SK-N-SH (cell line): Measurements from ENCODE around the gene RPS6KL1. TPM values are rescaled to one million over a fixed set of nuclear protein-coding genes. Genes with fewer than 3 reads are reported as not detected.

ENCODE experiments used
- CTCF ChIA-PET: fragments of 300-600, 350-600 bp; formaldehyde crosslinking; extraction: SDS; loops from one replicate; lab custom pipeline; 2021; lab: Yijun Ruan, JAX
- POLR2A ChIA-PET: fragments of 350-600 bp; sonication (Branson Sonifier 250); formaldehyde crosslinking; extraction: SDS; loops from one replicate; lab custom pipeline; 2020; ENCODE audit warnings: antibody characterized with exemption, inconsistent platforms; lab: Yijun Ruan, JAX
- DNase-seq: peaks from one replicate; pipeline ENCODE4 v3.0.0; 2012
- H2AFZ ChIP-seq: fragments of 200-600 bp; sonication (generic); 2 replicates; pipeline ENCODE4 v1.8.1; 2016; ENCODE audit warnings: antibody characterized with exemption, mild to moderate bottlenecking, low read depth
- H3F3A ChIP-seq: fragments of 200-600 bp; sonication (generic); replicated peaks from 2 replicates; pipeline ENCODE3; 2016; ENCODE audit warnings: antibody characterized with exemption, mild to moderate bottlenecking; ENCODE audit not compliant: insufficient read depth
- H3K27ac ChIP-seq, 2 experiments: fragments of 200-500 bp in 1 of 2; fragments of 200-600 bp in 1 of 2; sonication (Bioruptor generic) in 1 of 2; sonication (generic), shearing (Covaris generic) in 1 of 2; 2 replicates each; pipeline versions ENCODE4 v1.5.1 to v1.6.1; 2014 to 2016; ENCODE audit warnings: low read depth in 2 of 2, inconsistent platforms in 1 of 2, low read length in 1 of 2, mild to moderate bottlenecking in 1 of 2, mixed read lengths in 1 of 2
- H3K27me3 ChIP-seq: fragments of 200-600 bp; sonication (generic), shearing (Covaris generic); 2 replicates; pipeline ENCODE4 v1.6.1; 2016; ENCODE audit warnings: mixed run types; ENCODE audit not compliant: insufficient read depth
- H3K36me3 ChIP-seq, 2 experiments: fragments of 200-500 bp in 1 of 2; fragments of 200-600 bp in 1 of 2; sonication (Bioruptor generic) in 1 of 2; sonication (generic) in 1 of 2; replicated peaks in 1 of 2; 2 replicates each; pipeline versions ENCODE3 to v1.5.1; 2014 to 2016; ENCODE audit warnings: low read length in 1 of 2, mild to moderate bottlenecking in 1 of 2; ENCODE audit not compliant: insufficient read depth in 2 of 2, control insufficient read depth in 1 of 2
- H3K4me1 ChIP-seq, 2 experiments: fragments of 200-500 bp in 1 of 2; fragments of 200-600 bp in 1 of 2; sonication (Bioruptor generic) in 1 of 2; sonication (generic), shearing (Covaris generic) in 1 of 2; 2 replicates each; pipeline versions ENCODE4 v1.5.1 to v1.6.1; 2014 to 2016; ENCODE audit warnings: low read depth in 1 of 2, low read length in 1 of 2, mixed run types in 1 of 2; ENCODE audit not compliant: insufficient read depth in 2 of 2, control insufficient read depth in 1 of 2
- H3K4me2 ChIP-seq: fragments of 200-600 bp; sonication (generic), shearing (Covaris generic); 2 replicates; pipeline ENCODE4 v1.6.1; 2017; ENCODE audit warnings: mixed run types
- H3K4me3 ChIP-seq, 2 experiments: fragments of 200-500 bp in 1 of 2; fragments of 200-600 bp in 1 of 2; sonication (Bioruptor generic) in 1 of 2; sonication (generic), shearing (Covaris generic) in 1 of 2; 2 replicates each; pipeline versions ENCODE4 v1.5.1 to v1.8.1; 2014 to 2016; ENCODE audit warnings: low read depth in 2 of 2, inconsistent platforms in 1 of 2, low read length in 1 of 2, mild to moderate bottlenecking in 1 of 2, mixed read lengths in 1 of 2, moderate library complexity in 1 of 2
- H3K79me2 ChIP-seq: fragments of 200-600 bp; sonication (generic); 2 replicates; pipeline ENCODE4 v1.8.1; 2017; ENCODE audit warnings: mild to moderate bottlenecking; ENCODE audit not compliant: insufficient read depth
- H3K9ac ChIP-seq: fragments of 200-600 bp; sonication (generic); 2 replicates; pipeline ENCODE4 v1.6.1; 2017; ENCODE audit warnings: mixed run types
- H3K9me2 ChIP-seq: fragments of 200-600 bp; sonication (generic); 2 replicates; pipeline ENCODE4 v1.6.1; 2017; ENCODE audit warnings: mixed run types
- H3K9me3 ChIP-seq: fragments of 200-600 bp; sonication (generic); 2 replicates; pipeline ENCODE4 v1.6.1; 2017; ENCODE audit warnings: mixed run types, mild to moderate bottlenecking, moderate library complexity
- H4K20me1 ChIP-seq: fragments of 200-600 bp; sonication (generic); 2 replicates; pipeline ENCODE4 v1.6.1; 2017; ENCODE audit warnings: mild to moderate bottlenecking, mixed run types; ENCODE audit not compliant: insufficient read depth
- EP300 ChIP-seq, 2 experiments: IDR thresholded peaks; 2 replicates each; pipeline versions ENCODE4 v1.4.0 to v1.6.1; 2012; ENCODE audit warnings: borderline replicate concordance in 1 of 2, low read depth in 1 of 2, low read length in 1 of 2
- EZH2phosphoT487 ChIP-seq: fragments of 200-600 bp; sonication (generic); IDR thresholded peaks from 2 replicates; pipeline ENCODE4 v1.6.1; 2017; ENCODE audit warnings: low read depth, mixed run types, mild to moderate bottlenecking, antibody characterized with exemption, moderate library complexity, borderline replicate concordance
- FOSL2 ChIP-seq: IDR thresholded peaks from 2 replicates; pipeline ENCODE4 v1.4.0; 2012; ENCODE audit warnings: low read depth, mild to moderate bottlenecking, moderate library complexity, borderline replicate concordance
- FOXJ3 ChIP-seq: sonication (generic); formaldehyde crosslinking; IDR thresholded peaks from 2 replicates; pipeline ENCODE4 v1.5.1; 2020; ENCODE audit warnings: mild to moderate bottlenecking, missing genetic modification reagents
- FOXM1 ChIP-seq: IDR thresholded peaks from 2 replicates; pipeline ENCODE4 v1.4.0; 2012; ENCODE audit warnings: low read depth, mild to moderate bottlenecking
- MEF2A ChIP-seq: IDR thresholded peaks from 2 replicates; pipeline ENCODE4 v1.4.0; 2012; ENCODE audit warnings: low read depth, borderline replicate concordance
- TAF1 ChIP-seq: IDR thresholded peaks from 2 replicates; pipeline ENCODE4 v1.6.1; 2012; ENCODE audit warnings: low read depth, mild to moderate bottlenecking, low read length, moderate library complexity, borderline replicate concordance
- TCF12 ChIP-seq: IDR thresholded peaks from 2 replicates; pipeline ENCODE4 v1.4.0; 2012
- TEAD4 ChIP-seq: IDR thresholded peaks from 2 replicates; pipeline ENCODE4 v1.4.0; 2012; ENCODE audit warnings: mild to moderate bottlenecking, borderline replicate concordance; ENCODE audit not compliant: insufficient read depth
- WGBS: methylation state at CpG from one replicate; pipeline ENCODE4 v1.1.6; 2017; ENCODE audit warnings: low lambda C conversion rate; 5-methylcytosine and 5-hydroxymethylcytosine counted together
- polyA plus RNA-seq, 3 experiments: library from polyadenylated mRNA; depleted of rRNA; stranded (reverse); fragments of >200 nt; gene quantifications; 2 replicates each; pipeline ENCODE4 v1.2.3, GENCODE V29; 2012
- TF ChIP-seq, protein P1 (sequence below): fragments of 150-350 bp; IDR thresholded peaks from 2 replicates; pipeline ENCODE4 v1.6.1; 2016; ENCODE audit warnings: mild to moderate bottlenecking, low read depth, low read length
- TF ChIP-seq, protein P2 (sequence below): IDR thresholded peaks from 2 replicates; pipeline ENCODE4 v1.6.1; 2012; ENCODE audit warnings: mild to moderate bottlenecking, low read depth, low read length, moderate library complexity

Gene RPS6KL1
- polyA plus RNA-seq, 1 of the 3 experiments (the other 2 are of a cell fraction): 2.5 TPM

DNA sequence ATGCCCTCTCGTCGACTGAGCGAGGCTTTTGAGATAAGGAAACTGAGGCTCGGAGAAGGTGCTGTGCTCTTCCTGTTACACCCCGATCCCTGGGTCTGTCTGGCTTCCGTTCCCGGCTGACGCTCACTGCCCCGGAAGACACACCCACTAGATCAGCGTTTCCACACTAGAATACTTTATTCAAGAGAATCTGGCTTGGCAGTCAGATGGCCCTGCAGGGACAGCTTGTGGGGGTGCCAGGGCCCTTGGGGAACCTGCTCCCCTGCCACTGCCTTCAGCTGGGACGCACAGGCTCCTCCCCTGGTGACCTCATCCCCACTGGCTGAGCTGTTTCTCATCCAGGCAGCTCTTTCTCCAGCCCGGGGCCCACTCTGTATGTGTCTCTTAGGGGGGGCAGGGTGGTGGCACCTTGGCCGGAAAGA is 18.6 kb upstream of the RPS6KL1 start (continued):
- TF ChIP-seq TAF1 (no peak), EP300 (IDR thresholded peaks at IDR 0.05; ENCODE audit: borderline replicate concordance in 1 of 2, low read depth in 1 of 2, low read length in 1 of 2) (no peak), FOXJ3 (CRISPR knock-in tag) (no peak)

DNA sequence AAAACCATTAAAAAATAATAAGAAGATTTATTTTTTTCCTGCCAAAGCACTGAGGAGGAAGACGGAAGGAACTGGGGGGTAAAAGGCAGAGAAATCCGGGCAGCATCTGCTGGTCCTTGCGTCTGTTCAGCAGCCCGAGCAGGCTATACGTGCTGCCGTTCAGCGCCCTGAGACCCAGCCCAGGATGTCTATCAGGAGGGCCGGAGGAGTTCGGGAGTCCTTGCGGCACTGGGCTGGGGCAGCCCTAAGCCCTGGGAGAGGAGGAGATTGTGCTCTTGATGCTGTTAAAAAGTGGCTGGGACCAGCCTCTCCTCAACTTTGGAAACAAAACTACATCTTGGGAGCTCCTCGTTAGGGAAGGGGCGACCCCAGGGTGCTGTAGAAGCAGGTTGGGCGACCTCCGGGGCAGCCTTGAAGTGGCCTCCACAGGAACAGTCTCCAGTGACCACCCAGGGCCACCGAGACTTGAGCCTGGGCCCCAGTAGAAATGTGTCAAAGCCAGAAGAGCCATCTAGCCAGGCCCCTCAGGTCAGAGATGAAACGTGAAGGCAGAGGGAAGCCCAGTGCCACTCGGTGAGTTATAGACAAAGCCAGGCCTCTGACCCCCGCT is 18.0 kb upstream of the RPS6KL1 start:
- 96% methylated on average over 15 of the region's 18 CpGs for WGBS
- H3K4me1 ChIP-seq: peaks cover 8 to 18% of the 10 kb centered on the region in 2 experiments; a peak in 3 of 4 replicates
- CTCF ChIA-PET: interaction anchor here (1.1 to 18.5 kb wide), 3 partner anchors 36 to 147 kb away, joined by 4 to 290 read pairs (median 8); no protein-coding TSS in a partner anchor
- TF ChIP-seq EP300 (IDR thresholded peaks at IDR 0.05; ENCODE audit: borderline replicate concordance in 1 of 2, low read depth in 1 of 2, low read length in 1 of 2) (no peak), TEAD4 (no peak), EZH2phosphoT487 (no peak), TCF12 (no peak), TAF1 (no peak), FOSL2 (no peak), MEF2A (no peak), FOXM1 (no peak)
- TF ChIP-seq, protein P1, sequence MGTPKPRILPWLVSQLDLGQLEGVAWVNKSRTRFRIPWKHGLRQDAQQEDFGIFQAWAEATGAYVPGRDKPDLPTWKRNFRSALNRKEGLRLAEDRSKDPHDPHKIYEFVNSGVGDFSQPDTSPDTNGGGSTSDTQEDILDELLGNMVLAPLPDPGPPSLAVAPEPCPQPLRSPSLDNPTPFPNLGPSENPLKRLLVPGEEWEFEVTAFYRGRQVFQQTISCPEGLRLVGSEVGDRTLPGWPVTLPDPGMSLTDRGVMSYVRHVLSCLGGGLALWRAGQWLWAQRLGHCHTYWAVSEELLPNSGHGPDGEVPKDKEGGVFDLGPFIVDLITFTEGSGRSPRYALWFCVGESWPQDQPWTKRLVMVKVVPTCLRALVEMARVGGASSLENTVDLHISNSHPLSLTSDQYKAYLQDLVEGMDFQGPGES: no peak
- TF ChIP-seq, protein P2, sequence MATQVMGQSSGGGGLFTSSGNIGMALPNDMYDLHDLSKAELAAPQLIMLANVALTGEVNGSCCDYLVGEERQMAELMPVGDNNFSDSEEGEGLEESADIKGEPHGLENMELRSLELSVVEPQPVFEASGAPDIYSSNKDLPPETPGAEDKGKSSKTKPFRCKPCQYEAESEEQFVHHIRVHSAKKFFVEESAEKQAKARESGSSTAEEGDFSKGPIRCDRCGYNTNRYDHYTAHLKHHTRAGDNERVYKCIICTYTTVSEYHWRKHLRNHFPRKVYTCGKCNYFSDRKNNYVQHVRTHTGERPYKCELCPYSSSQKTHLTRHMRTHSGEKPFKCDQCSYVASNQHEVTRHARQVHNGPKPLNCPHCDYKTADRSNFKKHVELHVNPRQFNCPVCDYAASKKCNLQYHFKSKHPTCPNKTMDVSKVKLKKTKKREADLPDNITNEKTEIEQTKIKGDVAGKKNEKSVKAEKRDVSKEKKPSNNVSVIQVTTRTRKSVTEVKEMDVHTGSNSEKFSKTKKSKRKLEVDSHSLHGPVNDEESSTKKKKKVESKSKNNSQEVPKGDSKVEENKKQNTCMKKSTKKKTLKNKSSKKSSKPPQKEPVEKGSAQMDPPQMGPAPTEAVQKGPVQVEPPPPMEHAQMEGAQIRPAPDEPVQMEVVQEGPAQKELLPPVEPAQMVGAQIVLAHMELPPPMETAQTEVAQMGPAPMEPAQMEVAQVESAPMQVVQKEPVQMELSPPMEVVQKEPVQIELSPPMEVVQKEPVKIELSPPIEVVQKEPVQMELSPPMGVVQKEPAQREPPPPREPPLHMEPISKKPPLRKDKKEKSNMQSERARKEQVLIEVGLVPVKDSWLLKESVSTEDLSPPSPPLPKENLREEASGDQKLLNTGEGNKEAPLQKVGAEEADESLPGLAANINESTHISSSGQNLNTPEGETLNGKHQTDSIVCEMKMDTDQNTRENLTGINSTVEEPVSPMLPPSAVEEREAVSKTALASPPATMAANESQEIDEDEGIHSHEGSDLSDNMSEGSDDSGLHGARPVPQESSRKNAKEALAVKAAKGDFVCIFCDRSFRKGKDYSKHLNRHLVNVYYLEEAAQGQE: no peak
- TF ChIP-seq, all 33 proteins: peak for 0
- Histone ChIP-seq H2AFZ (no peak overlapping the region), H3K27ac (no peak overlapping the region), H3K36me3 (no peaks in the 10 kb centered on the region), H3K9ac (no peak overlapping the region), H3K9me2 (no peaks in the 10 kb centered on the region), H3K9me3 (no peaks in the 10 kb centered on the region), H3K79me2 (no peaks in the 10 kb centered on the region), H3K4me2 (no peak overlapping the region), H4K20me1 (no peaks in the 10 kb centered on the region), H3K4me3 (no peak overlapping the region), H3F3A (peaks cover 14% of the 10 kb centered on the region), H3K27me3 (no peaks in the 10 kb centered on the region)
- DNase-seq: no peak
- POLR2A ChIA-PET: no interaction called here
